Measurements from ENCODE around the gene GJD3. TPM values are rescaled to one million over a fixed set of nuclear protein-coding genes. Genes with fewer than 3 reads are reported as not detected.

GJD3 gene
- total RNA-seq = 0.44 and 3.9 TPM in 2 replicates

GRCh38 chr17:40364121-40364861 lies at the start of gene GJD3:
Gene GJD3, minus strand, starts transcription at chr17:40364737. Its CDS starts 922 bp downstream, at chr17:40363815.

Small RNA genes within 50 kb of the gene (small RNA-seq; reads per million reads assigned to genes)
- gene RF00019 (ENCODE audit: low replicate concordance) (not detected), gene RNA5SP441 (ENCODE audit: low replicate concordance) (not detected)

Other genes starting within 250 kb of the GJD3 start
- gene MSL1, start 242.8 kb downstream of the GJD3 start, total RNA-seq = 56.3 and 64.6 TPM in 2 replicates
- 30.0 and 47.8 TPM in 2 replicates for gene CASC3, start 224.2 kb downstream of the GJD3 start, total RNA-seq
- gene RAPGEFL1, start 187.3 kb downstream of the GJD3 start, total RNA-seq = 2.0 and 2.2 TPM in 2 replicates
- 6.3 and 9.2 TPM in 2 replicates for gene WIPF2, start 145.4 kb downstream of the GJD3 start, total RNA-seq
- 33.7 and 40.8 TPM in 2 replicates for gene CDC6, start 76.9 kb downstream of the GJD3 start, total RNA-seq
- 27.6 and 30.4 TPM in 2 replicates for gene RARA, start 55.6 kb downstream of the GJD3 start, total RNA-seq
- 2.2 and 151 TPM in 2 replicates for gene TOP2A, start 53.2 kb upstream of the GJD3 start, total RNA-seq
- 258 and 263 TPM in 2 replicates for gene IGFBP4, start 78.7 kb upstream of the GJD3 start, total RNA-seq
- 0.14 TPM in 1 of 2 replicates, not detected in the other for gene TNS4, start 136.9 kb upstream of the GJD3 start, total RNA-seq
- gene CCR7, start 200.7 kb upstream of the GJD3 start, total RNA-seq = under 0.01 TPM in 1 of 2 replicates, not detected in the other

Data from placental pericyte (primary cell).